SK-N-MC (cell line): ENCODE measurements around the gene POU6F2.

Experiments
- EZH2 ChIP-seq: fragments of 200-600 bp; sonication (generic); IDR thresholded peaks from one replicate; pipeline ENCODE4 v1.6.1; 2017; ENCODE audit warnings: antibody characterized with exemption
- FOXP2 ChIP-seq: optimal IDR thresholded peaks from 2 replicates; pipeline ENCODE3; 2011; ENCODE audit warnings: mild to moderate bottlenecking, moderate library complexity; ENCODE audit not compliant: insufficient read depth; ENCODE audit errors: extremely low read length, control extremely low read depth
- POLR2AphosphoS5 ChIP-seq: IDR thresholded peaks from 2 replicates; pipeline ENCODE4 v1.6.1; 2012; ENCODE audit warnings: mild to moderate bottlenecking, low read depth, low read length, borderline replicate concordance

- TF ChIP-seq EZH2 (no peak), POLR2AphosphoS5 (no peak), FOXP2 (no peak)
Observed at GRCh38 chr7:38992203-38992602, 14.5 kb downstream of the POU6F2 start.
